Measurements from ENCODE around the gene DLG3. TPM values are rescaled to one million over a fixed set of nuclear protein-coding genes. Genes with fewer than 3 reads are reported as not detected.

DLG3 gene
- total and polyA plus RNA-seq, 2 of the 8 experiments (the other 6 are each of a cell fraction or from before 2014, with no cell fraction given), result 29.2 to 63.8 TPM

GRCh38 chrX:70436343-70436742 is 8.3 kb upstream of the DLG3 start:
- H2BK15ac ChIP-seq (ENCODE audit: low read length), result no peak overlapping the region
- H3K23me2 ChIP-seq (ENCODE audit: low read depth, low read length), result no peaks in the 10 kb centered on the region; the same call in 1 of the 2 replicates
- FAIRE-seq, result peak; percentile 42
- H3K23ac ChIP-seq (ENCODE audit: insufficient read length), result no peak overlapping the region
- no peaks in the 10 kb centered on the region for H3K9me3 ChIP-seq (ENCODE audit: insufficient read depth in 2 of 2, low read depth in 1 of 2, low read length in 1 of 2)
- H3K36me3 ChIP-seq (ENCODE audit: control insufficient read depth in 2 of 4, insufficient read depth in 4 of 4, low read length in 3 of 4), result peaks cover 0 to 3% (median 0%) of the 10 kb centered on the region in 4 experiments; a peak in 5 of 8 replicates
- H4K20me1 ChIP-seq (replicated peaks in 1 of 2; ENCODE audit: control insufficient read depth in 1 of 2, insufficient read depth in 2 of 2, low read length in 2 of 2), result no peaks in the 10 kb centered on the region
- H3K79me1 ChIP-seq (ENCODE audit: low read depth, low read length), result no peaks in the 10 kb centered on the region
- TF ChIP-seq RAD21 (IDR thresholded peaks at IDR 0.05 in 1 of 2, conservative IDR thresholded peaks at IDR 0.05 in 1 of 2; ENCODE audit: low read depth in 2 of 2, low read length in 2 of 2), result peak; percentile 48 to 57
- peak in 2 of 3 experiments; percentile 49 to 60; a peak in 3 of 4 replicates for TF ChIP-seq CTCF (IDR thresholded peaks at IDR 0.05; ENCODE audit: control extremely low read depth in 1 of 3, insufficient read depth in 1 of 3, low read depth in 1 of 3, low read length in 3 of 3)
- no peak for TF ChIP-seq SIRT6 (IDR thresholded peaks at IDR 0.05; ENCODE audit: low read length)
- TF ChIP-seq CTBP2 (IDR thresholded peaks at IDR 0.05; ENCODE audit: borderline replicate concordance, insufficient read depth, insufficient read length, low read length), result no peak
- TF ChIP-seq HDAC2 (IDR thresholded peaks at IDR 0.05; ENCODE audit: borderline replicate concordance in 1 of 2, low read depth in 2 of 2, low read length in 2 of 2), result no peak
- CTCF ChIA-PET (ENCODE audit: partially characterized antibody), result interaction anchor here (0.6 to 4.2 kb wide), 8 partner anchors 8 to 107 kb away, joined by 3 to 43 read pairs (median 6); partner anchors contain the start of genes DLG3 and GDPD2
- no peak overlapping the region for H3K4ac ChIP-seq (replicated peaks; ENCODE audit: insufficient read length, low read depth, low read length)
- no peak overlapping the region for H4K91ac ChIP-seq (replicated peaks; ENCODE audit: insufficient read length, low read length)
- no peak overlapping the region for H3K27ac ChIP-seq (ENCODE audit: low read depth, low read length)
- no peak overlapping the region for H3K56ac ChIP-seq (replicated peaks; ENCODE audit: insufficient read length, low read depth, low read length)
- H2BK12ac ChIP-seq (ENCODE audit: low read depth, low read length), result no peak overlapping the region
- H3K4me3 ChIP-seq (ENCODE audit: extremely low read depth in 1 of 4, insufficient read depth in 2 of 4, low read depth in 3 of 4, low read length in 4 of 4), result peak overlapping the region in 1 of 4 experiments; percentile 35; a peak in 3 of 8 replicates
- no peak overlapping the region for H3K14ac ChIP-seq (ENCODE audit: insufficient read length)
- H2BK20ac ChIP-seq (ENCODE audit: low read length), result no peak overlapping the region
- peak in 1 of 2 experiments; percentile 60 for DNase-seq (ENCODE audit: low read depth in 1 of 2, low spot score in 2 of 2)
- no peak overlapping the region for H3K18ac ChIP-seq (ENCODE audit: extremely low read depth, low read length)
- H2BK120ac ChIP-seq (replicated peaks; ENCODE audit: low read depth, low read length), result no peak overlapping the region
- 14% methylated on average over 15 of the region's 16 CpGs; no CpG with 5 or more reads in 1 of the 2 experiments for WGBS, 2 experiments (ENCODE audit: extremely low coverage in 1 of 2, insufficient coverage in 1 of 2, insufficient read length in 1 of 2, insufficient replicate concordance in 2 of 2, low coverage in 1 of 2, low lambda C conversion rate in 2 of 2, missing lambda C conversion rate in 1 of 2)
- POLR2A ChIA-PET (ENCODE audit: partially characterized antibody), result interaction anchor here (1.0 to 5.3 kb wide), 5 partner anchors 9 to 18 kb away, joined by 3 to 52 read pairs (median 7); partner anchors contain the start of genes DLG3 and GDPD2
- no peak overlapping the region for H2AFZ ChIP-seq (ENCODE audit: low read length)
- H3K4me2 ChIP-seq (ENCODE audit: insufficient read depth in 1 of 2, low read depth in 2 of 2, low read length in 2 of 2), result peak overlapping the region; percentile 15 to 51
- H3K27me3 ChIP-seq (replicated peaks in 1 of 4; ENCODE audit: control insufficient read depth in 3 of 4, extremely low read depth in 1 of 4, insufficient read depth in 3 of 4, low read length in 3 of 4), result no peaks in the 10 kb centered on the region
- peaks cover 0 to 6% (median 1%) of the 10 kb centered on the region in 4 experiments; a peak in 4 of 7 replicates for H3K4me1 ChIP-seq (replicated peaks in 1 of 4; ENCODE audit: control insufficient read depth in 3 of 4, insufficient read depth in 4 of 4, low read length in 3 of 4)
- H3K79me2 ChIP-seq (ENCODE audit: control insufficient read depth in 1 of 2, insufficient read depth in 2 of 2, low read length in 2 of 2), result no peaks in the 10 kb centered on the region
- H4K8ac ChIP-seq (ENCODE audit: extremely low read depth, insufficient read depth, low read length), result no peak overlapping the region
- H2AK5ac ChIP-seq (ENCODE audit: low read depth, low read length), result no peak overlapping the region
- H2BK5ac ChIP-seq (ENCODE audit: low read depth, low read length), result no peak overlapping the region
- no peak overlapping the region for H3K9ac ChIP-seq (replicated peaks in 1 of 4; ENCODE audit: extremely low read depth in 1 of 4, low read depth in 3 of 4, low read length in 3 of 4)
- H4K5ac ChIP-seq (ENCODE audit: insufficient read length, low read depth, low read length), result no peak overlapping the region
